NCI-H2171 treated with DMSO at 0.1 percent for 48 hours (cell line): ENCODE data around the gene IQGAP3.
A peak's percentile ranks its signal among the peaks of the same experiment; 100 is the strongest.

Experiments
- DNase-seq: peaks from one replicate; lab custom pipeline; 2025; lab: John Stamatoyannopoulos, UW

Gene IQGAP3

GRCh38 chr1:156482276-156482675 lies 90.1 kb downstream of the IQGAP3 start:
- DNase-seq, result no peak

GRCh38 chr1:156481527-156481926 lies 90.8 kb downstream of the IQGAP3 start:
- no peak for DNase-seq

DNA sequence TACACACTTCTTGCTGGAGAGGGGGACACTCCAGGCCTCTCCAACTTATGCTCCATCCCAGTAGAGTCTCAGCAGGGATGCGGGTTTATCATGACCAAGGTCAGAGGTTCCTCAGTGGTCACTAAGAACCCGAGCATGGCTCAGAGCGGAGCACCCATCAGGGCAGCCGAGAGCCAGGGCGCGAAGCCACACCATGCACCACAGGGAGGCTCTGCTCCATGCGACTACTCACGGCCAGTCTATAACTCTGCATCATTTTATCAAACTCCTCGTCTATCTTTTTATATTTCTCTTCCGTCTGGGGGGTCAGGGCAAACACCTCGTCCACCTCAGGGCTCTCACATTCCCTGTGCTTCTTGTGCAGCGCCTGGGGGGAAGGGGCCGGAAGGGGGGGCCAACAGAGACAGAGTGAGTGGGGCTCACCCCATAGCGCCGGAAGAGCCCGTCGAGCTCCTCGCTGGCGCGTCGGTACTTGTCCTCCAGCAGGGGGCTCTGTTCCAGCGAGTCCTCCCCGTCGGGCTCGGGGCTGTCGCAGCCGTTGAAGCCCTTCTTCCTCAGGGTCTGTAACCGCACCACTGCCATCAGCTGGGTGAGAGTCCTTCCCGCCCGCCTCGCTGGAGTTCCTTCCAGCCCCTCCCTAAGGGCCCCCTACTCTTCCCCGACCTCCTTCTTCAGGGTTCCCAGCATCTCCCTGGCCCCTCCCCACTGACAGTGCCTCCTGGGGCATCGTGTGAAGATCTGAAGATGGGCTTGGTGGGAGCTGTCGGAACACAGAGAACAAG lies 91.8 kb downstream of the IQGAP3 start:
- DNase-seq, result no peak

DNA sequence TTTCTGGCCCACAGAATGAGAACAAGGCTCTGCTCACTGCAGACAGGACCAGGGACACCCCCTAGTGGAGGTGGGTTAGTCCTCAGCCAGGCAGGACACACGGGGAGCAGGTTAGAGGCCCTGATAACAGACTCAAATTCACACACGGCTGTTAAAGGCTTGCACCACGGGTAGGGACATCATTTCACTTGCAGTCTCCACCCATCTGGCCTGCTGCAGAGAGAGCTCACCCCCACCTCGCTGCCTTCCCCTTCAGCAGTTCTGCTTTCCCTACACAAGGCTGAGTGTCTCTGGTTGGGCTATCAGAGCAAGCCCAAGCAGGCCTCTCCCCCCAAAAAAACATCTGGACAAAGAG lies 92.4 kb downstream of the IQGAP3 start:
- DNase-seq, result no peak

DNA sequence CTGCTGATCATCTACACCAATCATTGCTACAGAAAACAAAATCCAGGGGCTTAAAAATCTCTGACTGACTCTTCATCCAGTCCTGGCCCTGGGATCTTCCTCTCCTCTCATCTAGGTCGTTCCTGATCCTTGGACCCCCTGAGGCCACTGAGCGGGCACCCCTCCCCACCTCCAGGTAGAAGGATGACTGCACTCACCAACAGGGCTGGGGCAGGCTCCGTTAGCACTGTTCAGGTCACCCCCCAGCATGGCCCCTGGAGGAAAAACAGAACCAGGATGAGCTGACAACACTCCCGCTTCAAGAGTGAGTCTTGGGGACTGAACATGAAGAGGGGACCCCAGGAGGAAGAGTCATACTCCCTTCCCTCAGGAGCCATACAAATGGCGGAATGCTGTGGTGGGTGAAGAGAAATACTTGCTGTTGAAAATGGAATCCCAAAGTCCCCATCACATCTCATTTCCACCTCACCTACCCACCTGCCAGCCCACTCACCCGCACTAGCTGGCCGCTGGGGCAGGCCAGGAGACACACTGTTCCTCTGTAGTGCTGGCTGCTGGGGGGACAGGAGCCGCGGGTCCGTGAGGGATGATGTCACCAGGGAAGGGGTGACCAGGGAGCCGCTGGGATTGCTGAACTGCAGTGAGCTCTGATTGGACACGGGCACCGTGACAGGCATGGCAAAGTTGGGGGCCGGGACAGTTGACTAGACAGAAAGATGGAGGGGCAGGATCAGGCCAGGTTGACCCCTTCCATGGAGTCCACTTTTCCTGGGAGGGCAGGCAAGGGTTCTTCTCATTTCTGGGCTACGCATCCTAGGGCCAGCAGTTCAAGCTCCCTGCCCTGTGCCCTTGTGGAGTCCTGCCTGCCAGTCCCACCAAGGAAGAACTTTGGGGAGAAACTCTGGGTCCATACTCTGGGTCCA lies 93.0 kb downstream of the IQGAP3 start:
- no peak for DNase-seq

- DNase-seq, result no peak
Measured at GRCh38 chr1:156478250-156478627, 94.1 kb downstream of the IQGAP3 start.

GRCh38 chr1:156477526-156478249 lies 94.7 kb downstream of the IQGAP3 start:
- no peak for DNase-seq

GRCh38 chr1:156476501-156477298 lies 95.7 kb downstream of the IQGAP3 start:
- DNase-seq, result no peak

DNA sequence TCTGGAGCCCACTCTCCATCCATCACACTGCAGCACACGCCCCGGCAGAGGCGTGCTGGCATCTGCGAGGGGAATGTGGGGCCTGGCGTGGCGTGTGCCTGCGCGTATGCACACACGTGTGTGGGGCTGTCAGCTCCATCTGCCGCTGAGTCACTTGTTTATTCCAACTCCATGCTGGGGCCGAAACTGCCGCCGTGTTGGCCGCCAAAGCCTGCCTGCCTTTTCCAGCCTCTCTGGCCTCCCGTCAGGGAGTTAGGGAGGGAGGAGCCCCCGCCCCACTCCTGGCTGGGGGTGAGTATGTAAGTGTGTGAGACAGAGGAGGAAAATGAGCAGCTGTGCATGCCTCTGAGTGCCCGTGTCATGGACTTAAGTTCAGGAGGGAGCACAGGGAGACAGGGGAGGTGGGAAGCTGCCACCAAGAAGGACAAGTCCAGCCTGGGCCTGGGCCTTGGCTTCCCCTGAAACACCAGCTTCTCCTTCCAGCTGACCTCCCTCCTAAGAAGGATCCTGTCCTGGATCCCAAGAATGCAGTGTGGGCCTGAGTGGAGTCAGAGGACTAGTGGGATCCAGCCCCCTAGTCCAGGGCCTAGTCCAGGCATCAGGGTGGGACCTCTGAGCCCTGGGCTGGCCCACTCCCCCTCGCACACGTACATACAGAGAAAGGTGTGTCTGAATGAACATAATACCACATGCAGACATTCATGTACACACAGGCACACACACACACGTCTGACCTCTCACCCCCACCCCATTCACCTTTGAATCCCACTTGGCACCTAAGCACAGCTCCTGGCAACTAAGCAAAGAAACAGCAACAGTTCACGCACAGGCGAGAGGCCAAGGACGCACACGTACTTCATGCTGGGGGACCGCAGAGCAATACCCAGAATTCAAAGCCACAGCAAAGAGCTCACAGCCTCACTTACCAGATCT lies 96.5 kb downstream of the IQGAP3 start:
- DNase-seq, result peak; percentile 21
